AG09309 (cell line): ENCODE data around the gene MYBBP1A.
A peak's percentile ranks its signal among the peaks of the same experiment; 100 is the strongest.
"Not testable (repeated sequence)": the region's sequence is repeated elsewhere in the genome, so short reads cannot be mapped to it uniquely, and the experiment has no call there.

Experiments
- DNase-seq: peaks from one replicate; pipeline ENCODE4 v3.0.0-alpha.2; 2010; ENCODE audit warnings: low read depth
- H3K4me3 ChIP-seq: 2 replicates; pipeline ENCODE4 v1.5.1; 2011; ENCODE audit warnings: mild to moderate bottlenecking, low read depth, low read length, moderate library complexity; ENCODE audit not compliant: control insufficient read depth
- CTCF ChIP-seq: IDR thresholded peaks from 2 replicates; pipeline ENCODE4 v1.5.1; 2011; ENCODE audit warnings: mild to moderate bottlenecking, low read depth, low read length, inconsistent platforms; ENCODE audit not compliant: insufficient read depth, control insufficient read depth; ENCODE audit errors: missing control alignments

Gene MYBBP1A

DNA sequence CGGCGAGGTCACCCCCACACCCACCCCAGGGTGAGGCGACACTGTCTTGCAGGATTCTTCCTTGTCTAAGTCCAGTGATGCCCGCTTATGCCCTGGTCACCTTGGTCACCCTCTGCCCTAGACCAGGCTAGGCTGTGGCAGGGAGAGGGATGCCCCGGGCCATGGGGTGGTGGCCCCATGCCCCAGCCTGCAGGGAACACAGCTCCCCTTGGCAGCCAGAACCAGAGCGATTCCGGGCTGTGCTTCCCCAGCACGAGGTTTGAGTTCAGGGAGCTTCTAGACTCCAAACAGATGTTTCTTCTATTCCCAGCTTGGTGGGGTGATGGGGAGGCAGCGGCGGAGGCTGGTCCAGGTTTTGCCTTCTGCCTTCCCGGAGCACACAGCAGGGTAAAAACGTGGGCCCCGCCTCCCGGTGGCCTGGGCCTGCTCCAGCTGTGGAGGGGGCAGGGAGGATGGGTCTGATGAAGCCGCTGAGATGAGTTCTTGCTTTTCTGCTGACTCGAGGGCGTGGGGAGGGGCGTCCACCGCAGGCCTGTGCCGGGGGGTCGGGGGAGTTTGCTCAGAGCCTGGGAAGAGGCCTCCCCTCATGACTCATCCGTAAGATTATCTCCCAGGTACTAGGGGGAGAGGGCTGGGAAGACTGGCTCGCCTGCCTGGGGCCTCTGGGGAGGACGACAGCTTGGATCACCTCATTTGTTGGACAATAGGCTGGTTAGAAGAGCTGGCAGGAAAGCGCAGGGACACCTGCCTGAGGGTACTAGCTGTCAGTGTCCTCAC lies 44.5 kb upstream of the MYBBP1A start:
- DNase-seq, result no peak
- H3K4me3 ChIP-seq, result no peak overlapping the region
- no peak for TF ChIP-seq CTCF

- H3K4me3 ChIP-seq, result no peak overlapping the region
- no peak for TF ChIP-seq CTCF
- DNase-seq, result peak; percentile 7
Measured at GRCh38 chr17:4598776-4599504, 43.8 kb upstream of the MYBBP1A start.

DNA sequence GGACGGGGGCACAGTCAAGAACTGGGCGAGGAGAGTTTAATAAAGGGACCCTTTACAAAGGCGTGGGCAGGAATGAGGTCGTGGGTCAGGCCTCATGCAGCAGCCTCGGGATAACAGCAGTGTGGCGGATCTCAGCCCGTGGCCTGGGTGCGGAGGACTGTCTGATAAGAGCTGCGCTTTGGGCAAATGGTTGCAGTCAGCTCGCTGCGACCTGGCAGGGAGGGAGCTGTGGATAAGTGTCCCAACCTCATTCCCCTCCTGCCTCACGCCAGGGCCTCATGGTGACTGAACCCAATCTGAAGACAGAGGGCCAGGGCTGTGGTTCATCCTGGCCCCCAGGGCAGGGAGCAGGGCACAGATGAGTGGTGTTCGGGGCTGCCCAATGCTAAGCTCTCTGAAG lies 42.8 kb upstream of the MYBBP1A start:
- TF ChIP-seq CTCF, result no peak
- no peak overlapping the region for H3K4me3 ChIP-seq

DNA sequence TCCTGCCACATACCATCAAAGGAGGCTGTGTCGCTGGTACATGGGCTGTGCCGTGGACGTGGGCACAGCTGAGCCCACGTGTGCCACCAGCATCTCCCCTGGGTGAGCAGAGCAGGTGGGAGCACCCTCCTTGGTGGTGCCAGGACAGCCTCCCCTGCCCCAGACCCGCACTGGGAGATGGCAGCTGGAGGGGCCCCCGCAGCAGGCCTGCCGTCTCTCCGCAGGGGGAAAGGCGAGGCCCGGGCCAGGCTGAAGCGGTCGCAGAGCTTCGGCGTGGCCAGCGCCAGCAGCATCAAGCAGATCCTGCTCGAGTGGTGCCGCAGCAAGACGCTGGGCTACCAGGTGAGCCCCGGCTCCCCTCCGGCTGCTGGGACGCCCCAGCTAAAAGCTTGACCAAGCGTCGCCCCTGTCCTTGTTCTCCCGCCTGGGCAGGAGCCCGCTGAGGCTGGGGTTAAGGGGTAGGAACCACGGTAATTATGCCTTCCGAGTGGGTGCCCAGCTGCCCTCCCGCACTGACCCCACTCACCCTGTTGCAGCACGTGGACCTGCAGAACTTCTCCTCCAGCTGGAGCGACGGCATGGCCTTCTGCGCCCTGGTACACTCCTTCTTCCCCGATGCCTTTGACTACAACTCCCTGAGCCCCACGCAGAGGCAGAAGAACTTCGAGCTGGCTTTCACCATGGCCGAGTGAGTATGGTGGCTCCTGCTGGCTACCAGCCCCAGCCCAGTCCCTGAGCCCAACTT lies 41.6 kb upstream of the MYBBP1A start:
- no peak for TF ChIP-seq CTCF
- H3K4me3 ChIP-seq, result no peak overlapping the region
- DNase-seq, result no peak

More for the DNA sequence above, 42.8 kb upstream of the MYBBP1A start:
- DNase-seq, result no peak

- not testable (repeated sequence) for H3K4me3 ChIP-seq, DNase-seq
Measured at GRCh38 chr17:4595685-4596342, 40.6 kb upstream of the MYBBP1A start.

- DNase-seq, result no peak
- TF ChIP-seq CTCF, result no peak
- H3K4me3 ChIP-seq, result no peak overlapping the region
Measured at GRCh38 chr17:4594931-4595684, 39.9 kb upstream of the MYBBP1A start.
